HL-60 (cell line): ENCODE measurements around the gene MBD5.

ENCODE experiments used
- DNase-seq, 2 experiments: peaks; one replicate each; pipeline ENCODE4 v3.0.0-alpha.2; 2010 to 2020; ENCODE audit warnings: low read depth in 1 of 2, low spot score in 1 of 2
- H3K27ac ChIP-seq: fragments of 250-450 bp; sonication (Bioruptor Pico); replicated peaks from 2 replicates; pipeline ENCODE4 v1.5.1; 2020; ENCODE audit warnings: mild to moderate bottlenecking, moderate library complexity
- H3K27me3 ChIP-seq: fragments of 250-450 bp; sonication (Bioruptor Pico); 2 replicates; pipeline ENCODE4 v1.5.1; 2021; ENCODE audit warnings: mild to moderate bottlenecking, moderate library complexity; ENCODE audit not compliant: insufficient read depth, poor library complexity, severe bottlenecking
- H3K4me3 ChIP-seq: replicated peaks from 2 replicates; pipeline ENCODE4 v1.5.1; 2011; ENCODE audit warnings: mild to moderate bottlenecking, control low read depth, low read length; ENCODE audit not compliant: insufficient read depth
- CTCF ChIP-seq: IDR thresholded peaks from one replicate; pipeline ENCODE4 v1.5.1; 2011; ENCODE audit warnings: low read length, control low read depth, inconsistent platforms; ENCODE audit not compliant: insufficient read depth
- GABPA ChIP-seq: IDR thresholded peaks from 2 replicates; pipeline ENCODE4 v1.6.1; 2012; ENCODE audit warnings: low read depth
- POLR2AphosphoS5 ChIP-seq: IDR thresholded peaks from 2 replicates; pipeline ENCODE4 v1.6.1; 2012; ENCODE audit warnings: low read depth
- REST ChIP-seq: IDR thresholded peaks from 2 replicates; pipeline ENCODE4 v1.6.1; 2012; ENCODE audit warnings: low read depth; ENCODE audit not compliant: insufficient replicate concordance
- SPI1 ChIP-seq: IDR thresholded peaks from 2 replicates; pipeline ENCODE4 v1.6.1; 2012; ENCODE audit warnings: low read depth, mild to moderate bottlenecking, borderline replicate concordance

The MBD5 gene

GRCh38 chr2:148201075-148202004 lies 180.4 kb downstream of the MBD5 start:
- Histone ChIP-seq H3K27ac (no peak overlapping the region), H3K4me3 (no peak overlapping the region), H3K27me3 (no peaks in the 10 kb centered on the region)
- peak; percentile 16 to 51 for DNase-seq
- no peak for TF ChIP-seq REST
- TF ChIP-seq CTCF: peak; percentile 40

GRCh38 chr2:148202237-148202636 lies 181.3 kb downstream of the MBD5 start:
- Histone ChIP-seq H3K4me3 (no peak overlapping the region), H3K27ac (no peak overlapping the region), H3K27me3 (no peaks in the 10 kb centered on the region)
- TF ChIP-seq POLR2AphosphoS5 (no peak), GABPA (no peak), CTCF (no peak), REST (no peak)
- no peak for DNase-seq

- H3K27me3 ChIP-seq: no peaks in the 10 kb centered on the region
- no peak for DNase-seq
- H3K27ac ChIP-seq: no peak overlapping the region
- no peak for TF ChIP-seq CTCF
- TF ChIP-seq GABPA: no peak
- no peak for TF ChIP-seq POLR2AphosphoS5
- no peak for TF ChIP-seq SPI1
- TF ChIP-seq REST: no peak
- no peak overlapping the region for H3K4me3 ChIP-seq
These were observed 186.2 kb downstream of the MBD5 start for GRCh38 chr2:148207111-148207510.
